ENCODE results near the gene TUBA3D.
A peak's percentile ranks its signal among the peaks of the same experiment; 100 is the strongest.
"Not testable (repeated sequence)": the region's sequence is repeated elsewhere in the genome, so short reads cannot be mapped to it uniquely, and the experiment has no call there.

Gene TUBA3D

DNA sequence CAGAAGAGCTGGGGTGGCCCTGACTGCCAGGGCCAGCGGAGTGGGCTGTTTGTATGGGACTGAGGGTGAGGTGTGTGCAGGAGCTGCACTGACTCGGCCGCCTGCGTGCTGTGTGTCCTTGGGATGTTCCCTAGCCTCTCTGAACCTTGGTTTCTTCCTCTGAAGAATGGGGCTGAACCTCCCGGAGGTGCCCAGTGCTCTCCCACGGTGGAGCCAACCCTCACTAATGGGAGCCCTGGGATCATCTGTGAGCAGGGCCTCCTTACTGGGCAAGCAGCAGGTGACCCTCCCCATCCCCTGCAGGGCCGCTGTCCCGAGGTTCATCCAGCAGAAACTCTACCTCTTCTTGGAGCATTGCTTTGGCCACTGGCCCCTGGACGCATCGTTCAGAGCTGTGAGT, 40.1 kb downstream of the TUBA3D start:
- DNase-seq = no peak

DNA sequence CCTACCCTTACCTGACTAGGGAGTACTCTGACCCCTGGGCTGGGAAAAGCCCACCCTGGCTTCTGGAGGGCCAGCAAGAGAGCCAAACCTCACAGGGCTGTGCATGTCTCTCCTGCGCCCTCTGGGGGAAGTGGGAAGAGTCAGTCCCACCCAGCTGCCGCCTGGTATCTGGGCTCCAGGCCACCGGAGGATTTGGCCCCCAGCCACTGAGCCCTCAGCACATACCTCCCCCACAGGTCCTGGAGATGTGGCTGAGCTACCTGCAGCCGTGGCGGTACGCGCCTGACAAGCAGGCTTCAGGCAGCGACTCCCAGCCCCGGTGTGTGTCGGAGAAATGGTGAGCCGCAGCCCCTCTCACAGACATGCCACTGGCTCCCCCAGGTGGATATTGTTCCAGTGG, 40.7 kb downstream of the TUBA3D start:
- DNase-seq = not testable (repeated sequence)

DNA sequence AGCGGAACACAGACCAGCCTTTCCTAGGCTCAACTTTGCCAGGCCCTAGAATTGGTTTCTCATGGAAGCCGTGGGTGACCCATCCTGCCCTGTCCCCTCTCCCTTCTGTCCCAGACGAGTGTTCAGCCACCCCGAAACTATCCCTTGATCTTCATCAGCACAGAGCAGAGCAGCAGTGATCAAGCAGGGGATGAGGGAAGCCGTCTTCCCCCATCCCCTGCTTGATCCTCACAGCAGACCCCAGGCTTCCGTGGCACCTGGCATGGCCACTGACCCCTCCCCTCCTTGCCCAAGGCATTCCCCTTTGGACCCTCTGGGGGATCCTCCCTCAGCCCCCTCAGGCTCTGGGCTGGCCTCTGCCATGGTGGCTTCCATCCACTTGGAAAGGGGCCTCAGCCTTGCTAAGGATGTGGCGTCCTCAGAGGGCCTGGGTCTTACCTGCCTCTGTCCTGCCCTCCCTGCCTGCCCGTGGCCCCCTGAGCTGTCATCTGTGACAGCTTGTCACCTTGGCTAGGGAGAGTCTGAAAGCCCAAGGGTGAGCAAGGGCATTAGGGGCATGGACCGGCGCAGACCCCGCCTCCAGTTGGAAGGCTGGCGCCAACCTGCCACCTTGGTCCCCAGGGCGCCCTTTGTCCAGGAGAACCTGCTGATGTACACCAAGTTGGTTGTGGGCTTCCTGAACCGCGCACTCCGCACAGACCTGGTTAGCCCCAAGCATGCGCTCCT, 41.4 kb downstream of the TUBA3D start:
- DNase-seq = no peak

- not testable (repeated sequence) for DNase-seq
These were observed 41.9 kb downstream of the TUBA3D start for GRCh38 chr2:131517856-131518255.

GRCh38 chr2:131518531-131518930, 42.6 kb downstream of the TUBA3D start:
- DNase-seq = not testable (repeated sequence)

DNA sequence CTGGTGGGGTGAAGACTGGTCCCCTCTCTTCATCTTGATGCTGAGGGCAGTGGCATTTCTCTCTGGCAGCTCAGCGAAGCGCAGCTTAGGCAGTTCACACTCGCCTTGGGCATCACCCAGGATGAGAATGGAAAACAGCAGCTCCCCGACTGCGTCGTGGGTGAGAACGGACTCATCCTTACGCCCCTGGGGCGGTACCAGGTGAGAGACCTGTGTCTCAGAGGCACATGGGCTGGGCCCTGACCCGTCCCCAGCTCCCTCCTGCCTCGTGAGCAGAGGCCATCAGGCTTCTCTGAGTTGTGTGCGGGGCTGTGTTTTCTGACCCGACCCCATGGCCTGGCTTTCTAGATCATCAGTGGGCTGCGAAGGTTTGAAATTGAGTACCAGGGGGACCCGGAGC, 43.5 kb downstream of the TUBA3D start:
- no peak for DNase-seq

DNA sequence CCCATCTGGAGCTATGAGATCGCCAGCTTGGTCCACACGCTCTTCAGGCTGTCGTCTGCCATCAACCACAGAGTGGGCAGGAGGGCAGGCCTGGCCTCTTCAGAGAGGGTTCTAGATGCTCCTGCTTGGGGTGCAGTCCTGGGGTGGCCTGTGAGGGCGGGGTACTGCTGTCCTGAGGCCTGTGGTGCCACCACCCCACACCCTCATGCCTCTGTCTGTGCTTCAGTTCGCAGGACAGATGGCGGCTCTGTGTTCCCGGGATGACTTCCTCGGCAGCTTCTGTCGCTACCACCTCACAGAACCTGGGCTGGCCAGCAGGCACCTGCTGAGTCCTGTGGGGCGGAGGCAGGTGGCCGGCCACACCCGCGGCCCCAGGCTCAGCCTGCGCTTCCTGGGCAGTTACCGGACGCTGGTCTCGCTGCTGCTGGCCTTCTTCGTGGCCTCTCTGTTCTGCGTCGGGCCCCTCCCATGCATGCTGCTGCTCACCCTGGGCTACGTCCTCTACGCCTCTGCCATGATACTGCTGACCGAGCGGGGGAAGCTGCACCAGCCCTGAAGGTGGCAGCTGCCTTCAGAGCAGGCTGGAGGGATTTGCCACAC, 44.1 kb downstream of the TUBA3D start:
- not testable (repeated sequence) for DNase-seq

- no peak for DNase-seq
These were observed 44.6 kb downstream of the TUBA3D start for GRCh38 chr2:131520526-131520925.

GRCh38 chr2:131521524-131521923, 45.6 kb downstream of the TUBA3D start:
- DNase-seq = not testable (repeated sequence)

DNA sequence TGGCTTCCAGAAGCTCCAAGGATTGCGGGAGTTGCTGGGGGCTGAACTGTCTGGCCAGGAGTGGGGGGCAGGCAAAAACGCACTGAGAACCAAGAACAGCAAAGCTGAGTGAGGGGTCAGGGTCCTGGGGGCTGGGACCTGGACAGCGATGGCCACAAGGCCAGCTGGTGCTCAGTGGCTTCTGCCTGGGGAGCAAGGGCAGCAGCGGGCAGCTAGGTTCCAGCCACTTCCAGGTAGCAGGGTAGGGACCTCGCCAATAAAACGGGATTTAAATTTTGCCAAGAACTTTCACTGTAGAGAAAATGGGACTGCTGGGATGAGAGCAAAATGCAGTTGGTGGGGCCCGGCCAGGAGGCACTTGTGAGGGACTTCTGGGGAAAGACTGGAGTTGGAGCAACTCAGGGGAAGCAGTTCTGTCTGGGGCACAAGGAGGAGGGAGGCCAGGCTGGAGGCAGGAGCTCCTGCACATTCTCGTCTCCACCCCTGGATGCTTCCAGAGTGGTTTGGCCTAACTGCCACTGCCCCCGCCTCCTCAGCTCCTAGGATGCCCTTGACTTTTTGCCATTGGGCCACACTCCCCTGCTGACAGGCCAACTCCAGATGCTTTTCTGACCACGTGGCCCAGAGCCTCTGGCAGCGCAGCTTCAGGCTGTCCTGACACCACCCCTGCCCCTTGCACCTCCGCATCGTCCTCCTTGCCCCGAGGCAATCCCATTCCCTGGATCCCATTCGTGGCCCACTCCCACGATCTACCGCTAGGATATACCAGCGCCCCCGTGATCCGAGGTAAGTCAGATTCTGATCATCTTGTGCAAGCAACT, 46.3 kb downstream of the TUBA3D start:
- no peak for DNase-seq

- DNase-seq = not testable (repeated sequence)
These were observed 49.3 kb downstream of the TUBA3D start for GRCh38 chr2:131525256-131525655.

- DNase-seq = peak; percentile 22
These were observed 51.4 kb downstream of the TUBA3D start, which contains the start of gene CCDC74A for GRCh38 chr2:131527131-131528001. Gene CCDC74A (plus strand): TSS chr2:131527888. CDS start chr2:131527971, 83 bp downstream.

GRCh38 chr2:131528981-131529863, 53.3 kb downstream of the TUBA3D start:
- DNase-seq = not testable (repeated sequence)

DNA sequence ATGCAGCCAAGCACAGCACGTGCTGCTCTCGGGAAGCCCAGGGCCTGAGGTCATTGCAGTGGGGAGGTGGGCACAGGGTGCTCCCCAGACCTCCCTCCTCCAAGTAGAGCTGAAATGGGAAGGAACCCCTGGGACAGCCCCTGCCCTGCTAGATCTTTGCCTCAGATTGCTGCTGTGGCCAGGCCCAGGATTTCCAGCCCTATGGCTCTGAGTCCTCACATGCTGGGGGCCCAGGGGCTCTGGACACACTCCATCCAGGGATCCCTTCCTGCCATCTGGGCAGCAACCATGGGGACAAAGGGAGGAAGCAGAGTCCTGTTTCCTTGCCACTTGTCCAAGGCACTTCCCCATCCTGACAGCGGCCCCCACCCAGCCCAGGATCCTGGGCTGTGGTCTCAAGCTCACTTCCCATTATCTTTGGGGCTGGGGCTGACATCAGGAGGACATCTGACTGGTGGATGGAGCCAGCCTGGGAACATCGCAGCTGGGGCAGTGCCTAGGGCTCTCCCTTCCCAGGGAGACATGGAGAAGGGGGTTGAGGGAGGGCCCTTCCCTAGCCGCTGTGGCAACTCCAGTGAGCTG, 54.0 kb downstream of the TUBA3D start:
- not testable (repeated sequence) for DNase-seq

GRCh38 chr2:131530626-131531344, 54.9 kb downstream of the TUBA3D start:
- DNase-seq = not testable (repeated sequence)

GRCh38 chr2:131531547-131532185, 55.7 kb downstream of the TUBA3D start:
- DNase-seq = not testable (repeated sequence)

Data from T1000 (cell line).